ENCODE data around the gene PTPN22. TPM values are rescaled to one million over a fixed set of nuclear protein-coding genes. Genes with fewer than 3 reads are reported as not detected.

The PTPN22 gene
- 5.5 and 8.6 TPM in 2 replicates for total RNA-seq

DNA sequence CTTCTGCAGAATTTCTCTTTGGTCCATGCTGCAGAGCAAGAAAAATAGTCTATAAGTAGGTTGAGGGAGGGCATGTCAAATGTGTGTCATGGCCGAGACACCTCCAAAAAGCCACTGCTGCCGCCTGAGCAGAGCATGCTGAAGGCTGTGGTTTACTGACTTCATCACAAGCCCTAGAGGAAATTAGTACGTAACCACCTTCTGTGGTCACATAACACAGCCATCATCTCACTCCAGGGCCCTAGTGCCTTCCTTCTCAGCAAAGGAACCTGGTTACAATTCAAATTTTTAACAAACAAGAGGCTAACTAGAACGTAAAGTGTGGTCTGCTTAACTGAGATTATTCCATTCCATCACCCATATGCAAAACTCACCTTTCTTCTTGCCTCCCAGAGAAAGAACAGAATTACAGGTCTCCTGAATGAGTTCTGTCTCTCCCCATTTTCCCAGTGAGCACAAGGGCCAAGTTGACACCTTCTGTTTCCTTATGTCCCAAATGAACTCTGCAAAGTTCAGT is at the start of gene PTPN22:
TSS of gene PTPN22 (minus strand) at position 116 of the 517 bp plus-strand sequence.

DNA sequence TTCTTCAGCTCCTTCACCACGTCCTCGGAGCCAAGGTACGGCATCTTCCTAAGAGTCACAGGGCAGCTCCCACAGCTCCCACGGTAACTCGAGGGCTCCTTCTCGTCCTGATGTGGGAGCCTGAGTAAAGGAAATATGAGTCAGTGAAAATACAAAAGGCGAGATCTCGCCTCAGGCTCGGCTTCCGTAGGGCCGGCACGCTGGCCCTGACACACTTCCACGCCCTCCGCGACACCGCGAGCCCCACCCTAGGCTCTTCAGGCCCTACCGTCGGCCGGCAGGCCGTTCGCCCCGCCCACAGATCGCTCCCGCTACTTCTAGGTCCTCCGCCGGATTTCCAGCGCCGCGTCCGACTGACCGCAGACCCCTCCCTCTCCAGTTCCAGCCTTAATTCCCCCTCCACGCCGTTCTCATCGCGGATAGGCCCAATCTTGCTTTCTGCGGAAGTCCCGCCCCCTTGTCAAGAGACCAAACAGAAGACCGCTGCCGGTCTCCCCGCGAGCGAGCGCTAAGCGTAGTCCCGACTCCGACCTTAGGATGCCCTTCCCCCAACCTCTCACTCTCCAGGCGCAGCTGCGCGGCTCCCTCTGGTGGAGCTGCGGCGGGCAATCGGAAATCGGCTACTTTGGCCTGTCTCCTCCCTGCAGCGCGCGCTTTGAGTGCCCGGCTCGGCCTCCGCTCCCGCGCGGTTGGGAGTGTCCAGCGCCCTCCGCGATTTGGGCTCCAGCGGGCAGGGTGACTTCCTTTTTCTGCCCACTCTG is 33.3 kb upstream of the PTPN22 start, which contains the start of the genes AP4B1 and DCLRE1B:
TSS of gene AP4B1 (minus strand) at position 126 of the 761 bp plus-strand sequence. CDS start at position 44, 82 bp downstream.
TSS of gene DCLRE1B (plus strand) at position 653 of the 761 bp plus-strand sequence. CDS start 261 bp downstream, outside the sequence.

DNA sequence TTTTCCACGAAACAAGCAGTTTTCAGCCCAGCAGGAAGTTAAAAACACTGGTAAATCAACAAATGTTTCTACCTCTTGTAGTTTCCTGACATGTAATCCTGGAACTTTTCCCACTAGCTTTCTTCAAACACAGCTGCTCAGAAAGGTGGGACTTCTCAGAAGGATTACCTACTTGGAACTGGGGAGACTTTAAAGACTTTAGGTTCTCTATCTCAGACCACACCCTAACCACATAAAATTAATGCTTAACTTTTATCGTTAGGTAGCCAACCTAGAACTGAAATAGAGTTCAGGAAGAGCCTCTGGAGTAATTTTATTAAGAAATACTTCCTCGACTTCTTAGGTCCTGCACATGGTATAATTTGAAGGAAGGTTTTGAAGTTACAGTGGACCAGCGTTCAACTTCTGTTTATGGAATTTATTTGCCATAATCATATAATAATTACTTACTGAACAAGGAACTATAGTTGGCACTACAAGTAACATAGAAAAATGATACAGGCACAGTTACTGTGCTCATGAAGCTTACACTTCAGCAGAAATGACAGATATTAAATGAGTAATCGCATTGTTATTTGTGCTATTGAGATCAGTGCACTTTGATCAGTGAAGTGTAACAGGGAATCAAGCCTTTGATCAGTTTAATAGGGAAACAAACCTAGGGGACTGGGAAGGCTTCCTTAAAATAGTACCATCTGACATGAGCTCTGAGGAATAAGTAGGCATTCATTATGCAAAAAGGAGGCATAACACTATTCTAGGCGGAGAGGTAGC is 16.1 kb upstream of the PTPN22 start, which contains the start of gene BCL2L15:
TSS of gene BCL2L15 (minus strand) at position 180 of the 774 bp plus-strand sequence. CDS start 206 bp downstream, outside the sequence.

DNA sequence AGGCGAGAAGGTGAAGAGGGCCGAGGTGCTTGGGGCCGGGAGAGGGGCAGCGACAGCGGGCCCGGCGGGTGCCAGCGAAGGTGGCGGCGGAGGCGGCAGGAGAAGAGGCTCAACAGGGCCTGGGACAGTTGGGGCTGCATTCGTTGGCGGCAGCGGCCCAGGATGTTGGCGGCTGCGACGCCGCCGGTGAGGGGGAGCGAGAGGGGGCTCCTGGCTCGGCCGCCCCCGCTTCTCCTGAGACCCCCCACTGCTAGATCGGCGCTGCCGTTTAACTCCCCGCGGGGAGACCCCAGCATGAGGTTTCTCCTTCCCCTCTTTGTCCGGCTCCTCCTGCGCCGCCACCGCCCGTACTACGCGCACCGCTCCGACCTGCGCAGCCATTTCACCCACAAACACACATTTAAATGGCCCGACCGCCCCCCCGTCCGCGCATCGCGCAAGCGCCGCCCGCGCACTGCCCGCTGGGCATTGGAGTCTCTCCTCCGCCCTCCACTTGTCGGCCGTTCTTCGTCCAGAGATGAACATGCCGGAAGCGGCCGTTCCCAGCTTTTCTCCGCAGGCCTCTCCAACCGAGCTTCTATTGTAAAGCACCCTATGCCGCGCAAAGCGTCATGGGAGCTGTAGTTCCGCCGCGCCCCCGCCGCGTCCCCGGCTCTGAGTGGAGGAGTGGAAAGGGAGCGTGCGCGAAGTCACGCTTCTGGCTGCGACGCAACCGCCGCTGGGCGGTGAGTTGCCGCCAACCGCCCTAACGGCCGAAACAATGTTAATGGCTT is 59.4 kb downstream of the PTPN22 start, which contains the start of gene RSBN1:
TSS of gene RSBN1 (minus strand) at position 589 of the 773 bp plus-strand sequence. CDS start at position 525, 64 bp downstream.

Other genes with a start within 250 kb of the PTPN22 start
- 42.8 and 43.5 TPM in 2 replicates for gene PHTF1, start 112.2 kb downstream of the PTPN22 start, total RNA-seq
- gene RSBN1, start 59.2 kb downstream of the PTPN22 start, total RNA-seq = 16.3 and 19.2 TPM in 2 replicates
- 0.22 and 0.39 TPM in 2 replicates for gene BCL2L15, start 15.9 kb upstream of the PTPN22 start, total RNA-seq
- gene AP4B1, start 33.1 kb upstream of the PTPN22 start, total RNA-seq = 20.5 and 21.1 TPM in 2 replicates
- gene DCLRE1B, start 33.6 kb upstream of the PTPN22 start, total RNA-seq = 4.7 and 5.2 TPM in 2 replicates
- 29.0 and 30.2 TPM in 2 replicates for gene HIPK1, start 57.6 kb upstream of the PTPN22 start, total RNA-seq
- 86.6 and 104 TPM in 2 replicates for gene OLFML3, start 107.8 kb upstream of the PTPN22 start, total RNA-seq

Data from articular chondrocyte of knee joint (primary cell).